B cell (primary cell): ENCODE data around the gene LRSAM1. TPM values are rescaled to one million over a fixed set of nuclear protein-coding genes. Genes with fewer than 3 reads are reported as not detected.

Source experiments
- ATAC-seq: fragments of 200-7000 bp; cut with Tn5 transposase; one replicate; pipeline ENCODE4 v1.10.0; 2021; ENCODE audit warnings: low read depth, mild to moderate bottlenecking, moderate number of reproducible peaks, moderate library complexity
- CTCF ChIA-PET: fragments of 350-600 bp; sonication (Branson Sonifier 250); formaldehyde crosslinking; loops from one replicate; lab custom pipeline; 2021; ENCODE audit warnings: antibody characterized with exemption, inconsistent platforms; lab: Charles Lee
- POLR2A ChIA-PET: fragments of 350-600 bp; sonication (Branson Sonifier 250); formaldehyde crosslinking; loops from one replicate; lab custom pipeline; 2021; ENCODE audit warnings: antibody characterized with exemption; lab: Charles Lee
- DNase-seq: peaks from one replicate; pipeline ENCODE4 v3.0.0; 2013
- H2AFZ ChIP-seq: 2 replicates; pipeline ENCODE4 v1.6.1; 2012; ENCODE audit warnings: mild to moderate bottlenecking, low read depth, low read length; ENCODE audit not compliant: insufficient read depth, poor library complexity, severe bottlenecking
- H3K27ac ChIP-seq, 2 donors: 1 replicate in 1 of 2; 2 replicates in 1 of 2; pipeline ENCODE4 v1.5.1; 2012 to 2013; ENCODE audit warnings: low read length in 2 of 2, mild to moderate bottlenecking in 2 of 2, moderate library complexity in 1 of 2
- H3K27me3 ChIP-seq, 4 experiments: fragments of 200-600 bp in 1 of 4; sonication (generic) in 1 of 4; replicated peaks in 1 of 4; 1 replicate in 2 of 4; 2 replicates in 2 of 4; pipeline versions ENCODE4 v1.6.1 to v1.7.0; 2013 to 2016; ENCODE audit warnings: low read length in 3 of 4, mild to moderate bottlenecking in 2 of 4, mixed read lengths in 1 of 4, moderate library complexity in 1 of 4; ENCODE audit not compliant: insufficient read depth in 4 of 4, control insufficient read depth in 3 of 4; ENCODE audit errors: control extremely low read depth in 1 of 4
- H3K36me3 ChIP-seq, 2 experiments: replicated peaks in 1 of 2; 1 replicate in 1 of 2; 2 replicates in 1 of 2; pipeline versions ENCODE4 v1.6.1 to v1.7.1; 2013; ENCODE audit warnings: low read length in 1 of 2; ENCODE audit not compliant: insufficient read depth in 2 of 2, control insufficient read depth in 1 of 2; ENCODE audit errors: control extremely low read depth in 1 of 2, extremely low read depth in 1 of 2
- H3K4me1 ChIP-seq, 2 donors: fragments of 200-600 bp in 1 of 2; sonication (generic) in 1 of 2; 1 replicate in 1 of 2; 2 replicates in 1 of 2; pipeline versions ENCODE4 v1.5.1 to v1.6.1; 2013 to 2017; ENCODE audit warnings: low read length in 2 of 2; ENCODE audit not compliant: control insufficient read depth in 2 of 2, insufficient read depth in 2 of 2
- H3K4me2 ChIP-seq: replicated peaks from 2 replicates; pipeline ENCODE3; 2012; ENCODE audit warnings: mild to moderate bottlenecking, low read depth, low read length; ENCODE audit not compliant: poor library complexity, severe bottlenecking
- H3K4me3 ChIP-seq, 5 experiments: fragments of 200-600 bp in 1 of 5; sonication (generic) in 1 of 5; 1 replicate in 3 of 5; 2 replicates in 2 of 5; pipeline versions ENCODE4 v1.5.1 to v1.7.0; 2011 to 2016; ENCODE audit warnings: low read length in 4 of 5, mild to moderate bottlenecking in 4 of 5, low read depth in 2 of 5, control low read depth in 1 of 5, moderate library complexity in 1 of 5; ENCODE audit not compliant: insufficient read depth in 1 of 5; ENCODE audit errors: control extremely low read depth in 1 of 5, extremely low read depth in 1 of 5
- H3K79me2 ChIP-seq: fragments of 200-600 bp; sonication (generic); one replicate; pipeline ENCODE4 v1.6.0; 2016; ENCODE audit warnings: low read length; ENCODE audit not compliant: control insufficient read depth, insufficient read depth
- H3K9ac ChIP-seq: fragments of 200-600 bp; sonication (generic); 2 replicates; pipeline ENCODE4 v1.6.1; 2017; ENCODE audit warnings: mild to moderate bottlenecking, low read length, moderate library complexity
- H3K9me3 ChIP-seq, 3 donors: one replicate each; pipeline versions ENCODE4 v1.6.1 to v1.7.1; 2013; ENCODE audit warnings: low read length in 2 of 3; ENCODE audit not compliant: control insufficient read depth in 2 of 3, insufficient read depth in 1 of 3; ENCODE audit errors: control extremely low read depth in 1 of 3
- H4K20me1 ChIP-seq: 2 replicates; pipeline ENCODE4 v1.6.0; 2012; ENCODE audit warnings: mild to moderate bottlenecking, low read length; ENCODE audit not compliant: insufficient read depth, control insufficient read depth, poor library complexity, severe bottlenecking
- H3K27ac Mint-ChIP-seq: one replicate; pipeline ENCODE4 v1.8.0; 2021; ENCODE audit warnings: mixed read lengths
- H3K27me3 Mint-ChIP-seq: one replicate; pipeline ENCODE4 v1.8.0; 2021; ENCODE audit warnings: mixed read lengths
- H3K4me1 Mint-ChIP-seq: one replicate; pipeline ENCODE4 v1.8.0; 2021; ENCODE audit warnings: mixed read lengths
- H3K4me3 Mint-ChIP-seq: one replicate; pipeline ENCODE4 v1.8.0; 2021; ENCODE audit warnings: mixed read lengths
- H3K9me3 Mint-ChIP-seq: one replicate; pipeline ENCODE4 v1.8.0; 2022; ENCODE audit warnings: mixed read lengths; ENCODE audit not compliant: insufficient read depth
- EZH2 ChIP-seq: IDR thresholded peaks from 2 replicates; pipeline ENCODE4 v1.6.1; 2012; ENCODE audit warnings: borderline replicate concordance, low read depth, mild to moderate bottlenecking, moderate library complexity, low read length; ENCODE audit not compliant: insufficient read depth, poor library complexity, severe bottlenecking
- WGBS: methylation state at CpG from one replicate; pipeline ENCODE4 v1.1.5; 2013; ENCODE audit warnings: missing lambda C conversion rate; ENCODE audit not compliant: insufficient coverage; 5-methylcytosine and 5-hydroxymethylcytosine counted together
- intact Hi-C: fragments of 100-400 bp; cut with micrococcal nuclease; formaldehyde crosslinking; loops from one replicate; pipeline ENCODE4 v1.10.0; 2022
- polyA plus RNA-seq: library from polyadenylated mRNA; depleted of rRNA; stranded (reverse); fragments of >200 nt; gene quantifications from 2 replicates; pipeline ENCODE4 v1.2.3, GENCODE V29; 2012
- total RNA-seq, 2 donors: library from RNA; stranded (reverse); fragments of 120-200 nt in 1 of 2; gene quantifications; 1 replicate in 1 of 2; 2 replicates in 1 of 2; pipeline versions ENCODE4 v1.2.3 to v1.2.4, GENCODE V29; 2013 to 2022
- TF ChIP-seq, protein P1 (sequence below): fragments of 200-600 bp; IDR thresholded peaks from one replicate; pipeline ENCODE4 v1.8.0; 2022; ENCODE audit warnings: antibody characterized with exemption, mild to moderate bottlenecking

Gene LRSAM1
- total and polyA plus RNA-seq, 2 donors (not counting 1 experiment from before 2014, with no cell fraction given), result 30.6 to 39.8 TPM

DNA sequence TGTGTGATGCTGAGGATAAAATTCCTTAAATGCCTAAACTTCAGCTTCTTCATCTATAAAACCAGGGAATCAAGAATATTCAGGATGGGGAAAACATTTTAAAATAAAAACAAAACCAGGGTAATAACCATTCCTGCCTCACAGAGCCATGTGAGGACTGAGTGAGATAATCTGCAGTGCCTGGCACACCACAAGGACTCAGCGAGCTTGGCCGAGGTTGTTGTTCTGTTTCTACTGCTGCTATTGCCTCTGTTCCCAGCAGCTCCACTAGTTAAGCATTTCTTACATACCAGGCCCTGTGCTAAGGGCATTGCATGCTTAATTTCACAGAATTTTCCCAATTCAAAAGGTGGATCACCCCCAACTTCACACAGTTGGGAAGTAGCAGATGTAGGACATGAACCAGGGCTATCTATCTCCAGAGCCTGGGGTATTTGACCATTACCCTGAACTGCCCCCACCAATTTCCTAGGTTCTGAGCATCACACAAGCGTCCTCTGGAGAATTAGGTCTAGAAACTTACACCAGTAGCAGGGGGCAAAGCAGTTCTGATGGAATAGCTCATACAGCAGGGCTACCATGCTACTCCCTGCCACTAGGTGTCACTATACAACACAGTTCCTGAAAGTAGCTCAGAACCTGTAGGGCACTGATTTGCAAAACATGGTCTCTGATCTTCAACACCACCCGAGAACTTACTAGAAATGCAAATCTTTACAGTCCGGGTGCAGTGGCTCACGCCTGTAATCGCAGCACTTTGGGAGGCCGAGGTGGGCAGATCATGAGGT, 74.3 kb downstream of the LRSAM1 start:
- intact Hi-C loops, result no loop called here
- peaks cover 0 to 58% (median 30%) of the 10 kb centered on the region in 3 donors for H3K9me3 ChIP-seq
- Mint-ChIP-seq H3K9me3 (no peaks in the 10 kb centered on the region), H3K4me1 (no peaks in the 10 kb centered on the region), H3K4me3 (no peak overlapping the region), H3K27ac (no peak overlapping the region), H3K27me3 (no peaks in the 10 kb centered on the region)
- H3K36me3 ChIP-seq, result no peaks in the 10 kb centered on the region
- ATAC-seq (no peak), DNase-seq (no peak)
- TF ChIP-seq, protein P1, sequence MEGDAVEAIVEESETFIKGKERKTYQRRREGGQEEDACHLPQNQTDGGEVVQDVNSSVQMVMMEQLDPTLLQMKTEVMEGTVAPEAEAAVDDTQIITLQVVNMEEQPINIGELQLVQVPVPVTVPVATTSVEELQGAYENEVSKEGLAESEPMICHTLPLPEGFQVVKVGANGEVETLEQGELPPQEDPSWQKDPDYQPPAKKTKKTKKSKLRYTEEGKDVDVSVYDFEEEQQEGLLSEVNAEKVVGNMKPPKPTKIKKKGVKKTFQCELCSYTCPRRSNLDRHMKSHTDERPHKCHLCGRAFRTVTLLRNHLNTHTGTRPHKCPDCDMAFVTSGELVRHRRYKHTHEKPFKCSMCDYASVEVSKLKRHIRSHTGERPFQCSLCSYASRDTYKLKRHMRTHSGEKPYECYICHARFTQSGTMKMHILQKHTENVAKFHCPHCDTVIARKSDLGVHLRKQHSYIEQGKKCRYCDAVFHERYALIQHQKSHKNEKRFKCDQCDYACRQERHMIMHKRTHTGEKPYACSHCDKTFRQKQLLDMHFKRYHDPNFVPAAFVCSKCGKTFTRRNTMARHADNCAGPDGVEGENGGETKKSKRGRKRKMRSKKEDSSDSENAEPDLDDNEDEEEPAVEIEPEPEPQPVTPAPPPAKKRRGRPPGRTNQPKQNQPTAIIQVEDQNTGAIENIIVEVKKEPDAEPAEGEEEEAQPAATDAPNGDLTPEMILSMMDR, result peak; percentile 31
- TF ChIP-seq EZH2, result no peak
- no peaks in the 10 kb centered on the region for H3K4me1 ChIP-seq
- ChIA-PET CTCF (interaction anchor here (1.0 to 2.3 kb wide), 5 partner anchors 15 to 209 kb away, joined by 4 to 16 read pairs (median 5); partner anchors contain the start of gene TOR2A), POLR2A (no interaction called here)
- no peaks in the 10 kb centered on the region for H3K79me2 ChIP-seq
- H3K27ac ChIP-seq, result no peak overlapping the region
- H3K4me3 ChIP-seq, result no peak overlapping the region
- H4K20me1 ChIP-seq, result no peaks in the 10 kb centered on the region
- H3K27me3 ChIP-seq, result no peaks in the 10 kb centered on the region
- 95% methylated on average over 8 of the region's 8 CpGs for WGBS
- H3K9ac ChIP-seq, result no peak overlapping the region
- no peak overlapping the region for H2AFZ ChIP-seq
- H3K4me2 ChIP-seq, result no peak overlapping the region
